ENCODE measurements around the gene SYNJ2BP. TPM values are rescaled to one million over a fixed set of nuclear protein-coding genes. Genes with fewer than 3 reads are reported as not detected.
"Not testable (repeated sequence)": the region's sequence is repeated elsewhere in the genome, so short reads cannot be mapped to it uniquely, and the experiment has no call there.

Gene SYNJ2BP
- total RNA-seq: 64.0 TPM
- long read RNA-seq, full-length matches to known transcripts: 57 of 74 reads
- long read RNA-seq, partial matches to known transcripts: 1 of 74 reads
- long read RNA-seq, other reads (novel, unspliced or antisense): 16 of 74 reads

DNA sequence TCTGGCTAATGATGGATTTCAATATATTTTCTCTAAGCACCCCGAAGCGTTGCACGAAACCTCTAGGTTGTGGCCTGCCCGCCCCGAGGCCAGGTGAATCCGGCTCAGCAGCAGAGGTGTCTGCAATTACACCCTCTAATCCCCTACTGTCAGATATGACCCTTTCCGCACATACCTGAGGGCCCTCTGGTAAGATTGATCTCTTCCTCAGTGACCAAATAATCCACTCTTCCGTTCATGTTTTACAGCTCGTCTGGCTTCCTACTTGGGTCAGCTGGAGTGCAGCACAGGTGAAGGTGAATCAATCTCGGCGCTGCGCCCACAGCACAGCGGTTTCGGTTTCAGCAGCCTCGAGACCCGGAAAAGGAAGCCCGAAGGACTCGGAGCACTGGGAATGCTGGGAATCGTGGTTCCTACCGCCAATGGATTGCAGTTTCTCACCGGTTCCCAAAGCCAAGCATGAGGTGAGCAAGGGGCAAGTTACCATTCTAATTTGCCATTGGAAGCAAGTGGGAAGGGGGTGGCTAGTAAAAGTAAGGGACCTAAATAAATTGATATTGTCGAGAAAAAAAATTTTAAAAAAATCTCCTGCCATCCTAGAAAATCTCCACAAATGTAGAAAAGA is at the start of gene SYNJ2BP:
Gene SYNJ2BP, minus strand, starts transcription at position 366 of the 625 bp plus-strand sequence. Its CDS starts 127 bp downstream, at position 239.
- intact Hi-C loops (cut with micrococcal nuclease): no loop called here
- peak; percentile 80 for DNase-seq
- ATAC-seq: peak; percentile 99

GRCh38 chr14:70454731-70455130 is 37.8 kb upstream of the SYNJ2BP start:
- DNase-seq (no peak), ATAC-seq (no peak)
- intact Hi-C loops (cut with micrococcal nuclease): no loop called here

DNA sequence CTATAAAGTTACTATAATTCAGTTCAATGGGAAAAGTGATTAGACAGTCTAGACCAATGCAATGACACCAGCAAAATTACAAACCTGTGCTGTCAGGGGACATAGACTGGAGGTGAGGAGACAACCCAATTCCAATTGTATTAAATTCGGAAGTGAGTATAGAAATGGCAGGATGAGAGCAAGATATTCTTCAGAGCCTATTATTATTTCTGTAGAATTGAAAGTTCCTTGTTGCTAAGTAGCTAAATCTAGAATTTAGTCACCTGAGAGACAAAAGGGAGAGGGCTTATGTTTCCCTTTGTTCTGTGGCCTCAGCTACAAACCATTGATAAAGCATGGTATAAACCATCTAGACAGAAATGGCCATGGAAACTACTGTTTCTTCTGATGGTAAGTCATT is 35.0 kb upstream of the SYNJ2BP start, which contains the start of gene ADAM21:
Gene ADAM21, plus strand, starts transcription at position 301 of the 400 bp plus-strand sequence. CDS start 5,326 bp downstream, outside the sequence.
- ATAC-seq (no peak), DNase-seq (no peak)
- intact Hi-C loops (cut with micrococcal nuclease): no loop called here

GRCh38 chr14:70448633-70449340 is 31.9 kb upstream of the SYNJ2BP start:
- no peak for ATAC-seq
- intact Hi-C loops (cut with micrococcal nuclease): no loop called here

DNA sequence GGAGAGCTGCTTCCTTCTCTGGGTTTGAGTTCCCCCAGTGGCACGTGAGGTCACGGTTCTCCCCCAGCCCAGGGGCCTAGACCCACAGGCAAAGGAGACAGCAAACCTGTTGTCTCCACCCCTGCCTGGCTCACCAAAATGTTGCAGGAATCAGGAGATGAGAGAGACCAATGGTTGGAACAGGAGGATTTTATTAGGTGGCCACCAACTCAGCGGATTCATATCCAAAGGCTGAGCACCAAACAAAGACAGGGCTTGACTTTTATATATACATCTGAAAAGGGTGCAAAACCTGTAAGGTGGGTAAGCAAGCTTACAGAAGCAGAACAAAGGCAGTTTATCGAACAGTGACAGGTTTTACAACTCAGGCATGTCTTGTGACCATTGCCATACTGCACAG is 25.9 kb upstream of the SYNJ2BP start:
- DNase-seq (no peak), ATAC-seq (no peak)
- intact Hi-C loops (cut with micrococcal nuclease): no loop called here

More at GRCh38 chr14:70448633-70449340, 31.9 kb upstream of the SYNJ2BP start:
- no peak for DNase-seq

- intact Hi-C loops (cut with micrococcal nuclease): no loop called here
- ATAC-seq (no peak), DNase-seq (no peak)
Measured at GRCh38 chr14:70441641-70442040, 24.8 kb upstream of the SYNJ2BP start.

DNA sequence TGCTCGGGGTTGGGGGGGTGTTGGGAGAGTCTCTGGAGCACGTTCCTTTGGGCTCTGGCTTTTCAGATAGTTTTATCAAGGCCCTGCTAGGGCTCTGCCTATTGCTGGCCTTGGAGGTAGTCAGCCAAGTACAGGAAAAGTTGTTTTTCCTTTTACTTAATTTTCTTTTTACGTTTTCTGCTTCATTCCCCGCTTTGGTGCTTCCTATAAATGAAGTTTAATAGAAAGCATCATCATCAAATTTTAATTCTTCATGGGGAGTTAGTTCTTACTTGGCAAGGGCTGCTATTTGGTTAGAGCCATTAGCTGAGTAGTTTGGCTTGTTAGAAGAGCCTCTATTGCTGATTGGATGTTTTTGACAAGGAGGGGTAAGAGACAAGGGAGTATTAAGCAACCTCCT is 20.0 kb upstream of the SYNJ2BP start:
- DNase-seq: no peak
- intact Hi-C loops (cut with micrococcal nuclease): no loop called here
- ATAC-seq: no peak

- DNase-seq; ATAC-seq; intact Hi-C loops (cut with micrococcal nuclease): not testable (repeated sequence)
Measured at GRCh38 chr14:70426555-70426954, 9.7 kb upstream of the SYNJ2BP start.

DNA sequence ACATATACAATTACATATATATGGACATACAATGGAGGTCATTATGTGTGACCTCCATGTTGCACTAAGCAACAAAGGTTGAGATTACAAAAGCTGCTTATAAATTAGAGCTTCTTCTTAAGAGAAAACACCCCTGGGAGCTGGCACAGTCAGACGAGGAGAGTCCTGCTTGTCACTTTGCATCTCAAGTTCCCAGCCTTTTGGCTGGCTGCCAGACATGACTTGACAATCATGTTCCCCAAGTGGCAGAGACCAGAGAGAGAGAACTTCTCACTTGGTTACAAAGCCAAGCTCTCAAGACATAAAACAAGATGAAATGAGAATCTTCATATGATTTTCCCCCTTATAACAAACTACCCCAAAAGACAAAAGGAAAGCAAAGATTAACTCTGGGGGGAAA is 8.5 kb upstream of the SYNJ2BP start:
- ATAC-seq (no peak), DNase-seq (no peak)
- intact Hi-C loops (cut with micrococcal nuclease): no loop called here

GRCh38 chr14:70422538-70422937 is 5.6 kb upstream of the SYNJ2BP start:
- intact Hi-C loops (cut with micrococcal nuclease): no loop called here
- DNase-seq (no peak), ATAC-seq (no peak)

GRCh38 chr14:70419270-70419931 is 2.5 kb upstream of the SYNJ2BP start:
- intact Hi-C loops (cut with micrococcal nuclease): not testable (repeated sequence)

DNA sequence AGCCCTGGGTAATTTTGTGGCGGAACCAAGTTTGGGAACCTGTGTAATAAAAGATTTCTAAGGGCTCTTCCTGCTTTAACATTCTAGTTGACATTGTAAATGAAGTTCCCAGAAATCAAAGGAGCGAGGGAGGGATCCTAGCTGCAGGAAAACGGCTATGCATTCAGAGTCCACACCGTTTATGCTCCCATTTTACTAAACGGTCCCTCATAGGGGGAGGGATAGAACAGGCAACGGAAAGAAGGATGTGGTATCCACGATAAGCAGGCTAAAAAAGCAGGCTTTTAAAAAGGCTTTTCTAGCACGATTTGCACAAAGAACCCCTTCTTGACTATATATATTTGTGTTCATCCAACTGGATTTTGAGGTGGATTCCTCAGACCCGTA is 559 bp downstream of the SYNJ2BP start:
- DNase-seq (no peak), ATAC-seq (peak; percentile 58)
- intact Hi-C loops (cut with micrococcal nuclease): no loop called here

More at GRCh38 chr14:70419270-70419931, 2.5 kb upstream of the SYNJ2BP start:
- DNase-seq, ATAC-seq: not testable (repeated sequence)

GRCh38 chr14:70415788-70416187 is 1.1 kb downstream of the SYNJ2BP start:
- ATAC-seq (no peak), DNase-seq (no peak)
- intact Hi-C loops (cut with micrococcal nuclease): no loop called here

GRCh38 chr14:70407621-70408020 is 9.3 kb downstream of the SYNJ2BP start:
- no peak for ATAC-seq
- intact Hi-C loops (cut with micrococcal nuclease): no loop called here
- no peak for DNase-seq

DNA sequence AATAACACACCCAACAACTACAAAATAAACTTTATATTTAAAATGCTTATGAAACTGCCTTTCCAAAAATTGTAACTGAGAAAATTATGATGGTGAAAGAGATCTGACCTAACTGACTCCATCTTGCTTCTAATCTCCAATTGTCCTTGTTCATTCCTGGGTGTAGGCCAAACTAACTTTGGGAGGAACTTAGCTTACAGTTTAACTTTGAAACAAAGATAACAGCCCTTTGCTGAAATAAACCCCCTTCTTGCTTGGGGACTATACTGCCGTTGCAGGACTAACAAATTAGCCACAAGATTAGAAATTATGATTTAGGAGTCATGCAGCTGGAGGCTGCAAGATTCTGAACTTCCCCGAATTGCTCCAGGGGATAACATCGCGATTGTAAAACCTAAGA is 10.7 kb downstream of the SYNJ2BP start:
- DNase-seq; intact Hi-C loops (cut with micrococcal nuclease); ATAC-seq: not testable (repeated sequence)

DNA sequence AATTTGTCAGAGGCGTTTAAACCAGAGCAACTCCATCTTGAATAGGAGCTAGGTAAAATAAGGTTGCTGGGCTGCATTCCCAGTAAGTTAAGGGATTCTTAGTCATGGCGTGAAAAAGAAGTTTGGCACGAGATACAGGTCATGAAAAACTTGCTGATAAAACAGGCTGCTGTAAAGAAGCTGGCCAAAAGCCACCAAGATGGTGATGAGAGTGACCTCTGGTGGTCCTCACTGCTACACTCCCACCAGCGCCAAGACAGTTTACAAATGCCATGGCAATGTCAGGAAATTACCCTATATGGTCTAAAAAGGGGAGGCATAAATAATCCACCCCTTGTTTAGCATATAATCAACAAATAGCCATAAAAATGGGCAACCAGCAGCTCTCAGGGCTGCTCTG is 13.6 kb downstream of the SYNJ2BP start:
- DNase-seq; intact Hi-C loops (cut with micrococcal nuclease): not testable (repeated sequence)
- peak; percentile 30 for ATAC-seq

GRCh38 chr14:70401643-70402042 is 15.2 kb downstream of the SYNJ2BP start:
- ATAC-seq: no peak
- DNase-seq: no peak
- intact Hi-C loops (cut with micrococcal nuclease): no loop called here

DNA sequence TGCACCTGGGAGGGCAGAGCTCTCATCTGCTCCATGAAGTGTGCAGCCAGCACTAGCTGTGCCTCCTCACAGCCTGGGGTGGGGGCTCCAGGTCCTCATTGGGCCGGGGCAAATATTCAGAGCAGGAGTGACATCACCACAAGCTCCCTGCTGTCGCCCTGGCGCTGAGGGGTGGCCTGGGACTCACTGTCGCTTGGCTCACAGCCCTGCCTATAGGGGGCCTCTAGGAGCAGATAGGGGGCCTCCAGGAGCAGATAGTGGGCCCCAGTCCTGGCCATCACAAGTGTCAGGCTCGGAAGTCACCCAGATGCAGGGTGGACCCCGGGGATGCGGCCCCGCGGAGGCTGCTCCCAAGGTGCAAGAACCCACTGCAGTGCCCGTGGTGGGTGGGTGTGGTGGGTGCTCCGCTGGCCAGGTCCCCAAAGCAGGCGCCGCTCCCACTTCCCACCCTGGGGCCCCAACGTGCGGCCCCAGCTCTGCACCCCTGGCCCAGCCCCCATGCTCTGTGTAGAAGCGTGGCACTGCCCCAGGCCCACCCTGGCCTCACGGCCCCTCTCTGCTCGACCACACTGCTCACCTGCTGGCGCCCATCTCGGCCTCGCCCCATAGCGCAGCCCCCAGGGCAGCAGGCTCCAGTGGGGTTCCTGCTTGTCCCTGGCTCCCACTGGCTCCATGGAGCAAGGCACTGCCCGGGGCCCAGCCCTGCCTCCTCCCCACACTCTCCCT is 18.0 kb downstream of the SYNJ2BP start:
- ATAC-seq (no peak), DNase-seq (no peak)
- intact Hi-C loops (cut with micrococcal nuclease): no loop called here

- intact Hi-C loops (cut with micrococcal nuclease): no loop called here
- no peak for DNase-seq
- no peak for ATAC-seq
Measured at GRCh38 chr14:70398280-70398679, 18.6 kb downstream of the SYNJ2BP start.

Measured in left ventricle myocardium superior (tissue), 1 donor.